AG08395 (cell line): ENCODE data around the gene TALDO1.

ENCODE experiments used
- DNase-seq: peaks from one replicate; pipeline ENCODE4 v3.0.0; 2012; ENCODE audit warnings: mixed read lengths, low spot score

TALDO1 gene

DNA sequence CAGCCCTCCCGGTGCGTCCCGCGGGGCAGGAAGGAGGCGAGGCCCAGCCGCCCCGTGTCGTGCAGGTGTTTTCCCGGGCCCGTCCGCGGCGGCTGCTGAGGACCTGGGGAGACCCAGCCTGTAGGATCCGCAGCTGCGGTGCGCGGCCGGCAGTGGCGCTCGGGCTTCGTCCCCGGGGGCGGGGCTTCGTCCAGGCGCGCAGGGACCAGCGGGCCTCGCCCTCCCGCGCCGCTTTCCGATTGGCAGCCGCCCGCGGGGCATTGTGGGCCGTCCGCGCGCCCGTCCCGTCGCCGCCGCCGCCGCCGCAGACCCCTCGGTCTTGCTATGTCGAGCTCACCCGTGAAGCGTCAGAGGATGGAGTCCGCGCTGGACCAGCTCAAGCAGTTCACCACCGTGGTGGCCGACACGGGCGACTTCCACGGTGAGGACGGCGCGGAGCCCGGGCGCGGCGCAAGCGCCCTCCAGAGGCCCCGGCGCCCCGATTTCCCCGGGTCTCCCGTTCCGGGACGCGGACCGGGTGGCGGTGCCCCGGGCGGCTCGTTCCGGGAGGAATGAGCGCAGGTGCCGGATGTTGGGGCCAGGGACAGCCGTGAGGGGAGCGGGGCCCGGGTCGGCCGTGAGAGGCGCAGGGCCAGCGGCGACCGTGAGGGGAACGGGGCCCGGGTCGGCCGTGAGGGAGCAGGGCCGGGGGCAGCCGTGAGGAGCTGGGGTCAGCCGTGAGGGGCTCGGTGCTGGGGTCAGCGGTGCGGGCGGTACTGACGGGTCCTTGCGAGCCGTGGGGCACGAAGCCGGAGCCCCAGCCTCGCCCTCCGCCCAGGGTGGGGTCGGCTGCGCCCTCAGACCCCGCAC is at the start of gene TALDO1:
Gene TALDO1 (plus strand): TSS at position 307 of the 849 bp plus-strand sequence. CDS start 18 bp downstream, at position 325.
- DNase-seq = peak; percentile 95

- DNase-seq = no peak
Measured at GRCh38 chr11:697811-698311, 49.4 kb upstream of the TALDO1 start.

DNA sequence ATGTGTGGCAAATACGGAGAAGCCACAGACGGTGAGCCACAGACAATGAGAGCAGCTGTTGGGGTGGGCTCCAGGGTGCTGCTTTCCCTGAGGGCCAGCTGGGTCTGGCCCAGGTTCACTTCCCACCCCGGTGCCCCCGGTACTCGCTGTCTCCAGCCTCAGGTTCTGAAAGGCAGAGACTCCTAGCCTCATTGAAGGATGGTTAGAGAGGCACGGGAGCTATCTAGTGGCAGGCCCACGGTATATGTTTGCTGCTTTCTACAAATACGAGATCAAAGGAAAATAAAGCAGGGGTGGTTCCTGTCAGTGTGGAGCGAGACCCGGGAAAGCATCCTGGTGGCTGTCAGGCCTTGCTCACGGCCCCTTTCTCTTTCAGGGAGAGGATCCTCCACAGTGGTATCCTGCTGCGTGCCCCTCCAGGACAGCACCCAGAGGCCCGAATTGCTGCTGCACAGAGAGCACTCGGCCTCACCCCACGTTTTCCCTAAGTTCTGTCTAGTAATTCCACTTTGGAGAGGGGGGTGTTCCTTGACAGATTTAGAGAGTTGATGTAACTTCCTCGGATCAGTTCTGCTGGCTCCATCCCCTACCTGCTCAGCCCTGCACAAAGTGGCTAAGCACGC is 48.7 kb upstream of the TALDO1 start:
- DNase-seq = no peak

- no peak for DNase-seq
Measured at GRCh38 chr11:699116-699508, 48.2 kb upstream of the TALDO1 start.

DNA sequence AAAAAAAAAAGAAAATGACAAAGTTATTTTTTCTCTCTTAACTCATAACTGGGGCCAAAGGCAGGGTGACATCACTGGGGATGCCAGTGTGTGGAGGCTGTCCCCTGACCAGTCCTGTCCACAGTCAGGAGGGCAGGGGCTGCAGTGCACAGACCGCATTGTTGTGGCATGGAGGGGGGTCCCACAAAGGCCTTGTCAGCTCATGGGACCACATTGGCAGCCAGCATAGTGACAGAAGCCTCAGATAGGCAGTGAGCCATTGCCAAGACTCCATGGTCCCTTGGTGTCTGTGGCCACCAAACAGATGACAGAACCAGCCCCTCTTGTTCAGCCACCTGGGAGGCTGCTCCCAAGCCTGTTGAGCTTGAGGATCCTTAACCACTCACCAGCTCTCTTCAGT is 47.5 kb upstream of the TALDO1 start:
- no peak for DNase-seq

DNA sequence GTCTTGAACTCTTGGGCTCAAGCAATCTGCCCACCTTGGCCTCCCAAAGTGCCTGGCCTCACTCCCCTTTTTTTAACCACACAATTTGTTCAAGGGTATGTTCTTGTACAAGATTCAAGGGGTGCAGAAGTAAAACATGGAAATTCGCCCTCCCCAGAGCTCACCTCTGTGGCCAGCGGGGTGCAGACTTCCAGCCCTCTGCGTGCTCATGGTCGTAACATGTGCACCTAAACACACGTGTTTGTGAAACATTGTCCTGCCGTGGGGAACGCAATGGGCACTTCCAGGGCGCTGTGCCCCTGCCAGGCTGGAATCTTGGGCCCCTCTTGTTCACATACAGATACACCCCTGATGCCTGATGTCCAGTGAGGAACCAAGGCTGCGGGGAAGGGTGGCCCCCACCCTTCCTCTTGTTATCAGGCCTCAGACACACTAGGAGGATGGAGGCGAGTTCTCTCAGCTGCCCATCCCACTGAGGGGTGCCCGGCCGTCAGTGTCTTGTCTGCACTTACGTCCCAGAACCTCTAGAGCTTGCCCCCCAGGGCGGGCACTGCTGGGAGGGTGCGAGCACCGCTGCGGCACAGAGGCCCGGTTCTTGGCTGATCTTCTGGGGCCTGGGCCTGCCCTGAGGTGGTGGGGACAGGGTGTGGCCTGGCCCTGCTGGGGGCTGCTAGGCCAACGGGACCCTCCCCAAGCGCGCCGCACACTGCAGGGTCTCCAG is 45.4 kb upstream of the TALDO1 start:
- DNase-seq = no peak

GRCh38 chr11:702462-703461 is 44.5 kb upstream of the TALDO1 start:
- no peak for DNase-seq

- no peak for DNase-seq
Measured at GRCh38 chr11:703506-703905, 43.8 kb upstream of the TALDO1 start.

DNA sequence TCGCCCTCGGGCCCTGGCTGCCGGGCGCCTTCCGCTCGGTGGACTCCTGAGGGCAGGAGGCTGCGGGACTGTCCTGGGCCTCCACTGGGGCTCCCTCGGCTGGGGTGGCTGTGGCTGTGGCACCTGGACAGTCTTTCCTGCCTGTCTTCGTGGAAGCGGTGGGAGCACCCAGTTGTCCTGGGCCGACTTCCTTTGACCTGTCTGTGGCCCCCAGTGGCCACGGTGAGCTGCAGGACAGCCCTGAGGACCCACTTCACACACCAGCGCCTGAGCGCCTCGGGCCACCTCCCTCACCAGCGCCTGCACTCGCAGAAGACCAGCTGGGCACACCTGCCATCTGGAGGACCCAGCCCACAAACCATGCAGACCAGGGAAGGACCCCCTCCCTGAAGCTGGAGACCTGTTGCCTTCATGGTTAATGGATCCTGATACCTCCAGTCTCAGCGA is 43.0 kb upstream of the TALDO1 start:
- no peak for DNase-seq

GRCh38 chr11:704781-705645 is 42.3 kb upstream of the TALDO1 start:
- no peak for DNase-seq

DNA sequence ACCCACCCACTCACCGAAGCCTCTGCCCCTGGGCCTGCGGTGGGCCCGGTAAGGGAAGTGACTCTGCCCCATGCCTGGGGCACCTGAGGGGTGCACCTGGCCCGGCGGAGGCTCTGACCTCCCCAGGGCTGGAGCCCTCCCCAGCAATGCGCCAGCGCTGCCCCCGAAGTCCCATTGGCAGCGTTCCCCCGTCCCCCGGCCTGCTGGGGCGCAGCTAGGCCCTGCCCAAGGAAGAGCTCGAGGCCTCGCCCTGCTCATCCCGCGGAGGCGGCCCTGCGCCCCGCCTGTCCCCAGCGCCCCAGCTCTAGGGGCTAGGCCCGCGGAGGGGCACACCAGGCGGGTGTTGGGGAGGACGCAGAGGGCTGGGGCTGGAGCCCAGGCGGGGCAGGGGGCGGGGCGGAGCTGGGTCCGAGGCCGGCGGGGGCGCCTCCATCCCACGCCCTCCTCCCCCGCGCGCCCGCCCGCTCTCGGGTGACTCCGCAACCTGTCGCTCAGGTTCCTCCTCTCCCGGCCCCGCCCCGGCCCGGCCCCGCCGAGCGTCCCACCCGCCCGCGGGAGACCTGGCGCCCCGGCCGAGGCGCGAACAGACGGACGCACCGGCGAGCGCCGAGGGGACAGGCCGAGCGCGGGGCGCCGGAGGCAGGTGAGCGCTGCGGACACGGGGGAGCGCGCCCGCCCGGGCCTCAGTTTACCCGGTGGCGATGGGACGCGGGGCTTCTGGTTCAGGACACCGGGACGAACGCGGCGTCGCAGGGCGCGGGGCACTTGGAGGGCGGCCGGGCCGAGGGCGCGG is 41.4 kb upstream of the TALDO1 start, which contains the start of gene EPS8L2:
Gene EPS8L2 (plus strand): TSS at position 586 of the 793 bp plus-strand sequence. CDS start 3,177 bp downstream, outside the sequence.
- DNase-seq = no peak

DNA sequence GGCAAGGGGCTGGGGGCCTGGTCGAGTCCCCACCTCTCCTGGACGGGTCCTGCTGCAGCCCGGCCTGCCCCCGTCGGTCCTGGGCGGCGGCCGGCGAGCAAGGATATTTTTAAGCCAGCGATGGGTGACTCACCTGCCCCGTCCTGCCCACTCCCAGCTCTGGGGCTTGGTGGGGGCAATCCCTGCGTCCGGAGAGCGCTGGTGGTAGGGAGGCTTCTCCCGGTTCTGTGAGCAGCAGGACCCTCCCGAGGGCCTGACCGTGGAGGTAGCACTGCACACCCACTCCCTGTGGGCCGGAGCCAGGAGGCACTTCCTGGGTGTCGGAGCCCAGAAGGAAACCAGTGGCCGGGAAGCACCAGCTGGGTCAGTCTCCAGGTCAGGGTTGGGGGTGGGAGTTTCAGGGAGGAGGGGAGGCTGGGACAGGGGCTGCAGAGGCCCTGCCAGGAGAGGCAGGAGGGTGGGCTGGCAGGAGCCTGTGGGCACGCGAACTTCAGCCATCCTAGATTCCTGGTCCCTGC is 40.8 kb upstream of the TALDO1 start:
- DNase-seq = peak; percentile 64

- DNase-seq = peak; percentile 52
Measured at GRCh38 chr11:706957-707816, 40.1 kb upstream of the TALDO1 start.

DNA sequence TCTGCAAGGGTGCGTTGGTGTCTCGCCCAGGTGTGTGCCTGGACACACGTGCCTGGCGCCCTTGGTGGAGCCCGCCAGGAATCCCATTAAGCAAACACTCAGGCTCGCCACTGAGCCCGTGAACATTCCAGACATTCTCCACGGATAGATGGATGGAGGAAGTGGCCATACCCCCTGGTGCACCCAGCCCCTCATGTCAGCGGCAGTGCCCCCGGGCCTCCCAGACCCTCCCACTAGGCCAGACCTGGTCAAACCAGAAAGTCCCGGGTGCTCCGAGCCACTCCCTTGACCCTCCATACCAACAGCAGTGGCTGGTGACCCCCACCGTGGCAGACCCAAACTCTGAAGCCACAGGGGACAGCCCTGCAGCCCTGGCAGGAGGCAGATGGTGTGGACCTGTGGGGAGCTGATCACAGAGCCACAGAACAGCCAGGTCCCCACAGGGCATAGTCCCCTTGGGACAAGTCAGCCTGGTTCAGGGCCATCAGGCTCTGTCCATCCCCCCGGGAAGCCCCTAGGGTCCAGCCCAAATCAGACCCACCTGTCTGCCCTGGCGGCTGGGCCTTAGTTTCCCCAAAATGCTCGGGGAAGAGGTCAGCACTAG is 39.3 kb upstream of the TALDO1 start:
- DNase-seq = no peak

GRCh38 chr11:708511-708910 is 38.8 kb upstream of the TALDO1 start:
- no peak for DNase-seq

DNA sequence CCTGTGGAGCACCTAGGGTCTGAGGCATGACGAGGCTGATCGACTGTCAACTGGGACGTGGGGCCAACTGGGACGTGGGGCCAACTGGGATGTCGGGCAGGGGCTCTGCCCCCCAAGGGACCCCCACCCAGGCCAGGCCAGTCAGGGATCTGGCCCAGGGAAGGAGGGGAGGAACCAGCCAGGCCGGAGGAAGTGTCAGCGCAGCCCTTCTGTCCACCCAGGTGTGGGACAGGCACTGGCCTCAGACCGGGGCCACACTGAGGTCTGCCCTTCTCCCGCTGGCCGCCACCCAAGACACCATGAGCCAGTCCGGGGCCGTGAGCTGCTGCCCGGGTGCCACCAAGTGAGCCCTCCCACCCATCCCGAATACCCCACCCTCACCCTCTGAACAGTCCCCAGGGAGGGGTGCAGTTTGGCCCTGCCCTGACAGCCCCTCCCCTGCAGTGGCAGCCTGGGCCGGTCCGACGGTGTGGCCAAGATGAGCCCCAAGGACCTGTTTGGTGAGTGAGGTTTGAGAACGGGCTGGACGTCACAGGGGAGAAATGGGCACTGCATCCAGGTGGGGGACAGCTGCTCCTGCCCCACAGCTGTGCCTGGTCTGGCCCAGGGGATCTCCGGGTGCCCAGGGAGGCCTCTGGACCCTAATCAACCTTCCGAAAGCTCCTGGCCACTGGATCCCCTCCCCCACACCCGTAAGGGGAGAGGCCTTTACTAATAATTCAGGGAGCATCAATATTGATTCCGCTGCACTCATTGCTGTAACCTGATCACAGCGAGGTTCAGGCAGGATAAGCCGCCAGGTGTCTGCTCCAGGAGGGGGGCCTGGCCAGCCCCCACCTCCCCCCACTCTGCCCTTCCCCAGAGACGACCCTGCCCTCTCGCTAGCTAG is 37.9 kb upstream of the TALDO1 start:
- no peak for DNase-seq

GRCh38 chr11:714436-714835 is 32.8 kb upstream of the TALDO1 start:
- no peak for DNase-seq
